Stimulated activated CD4-positive, alpha-beta T cell treated with anti-CD3 and anti-CD28 coated beads, TNF-alpha, amount 100 ng/mL, for 48 hours (primary cell): Measurements from ENCODE around the gene MYOCD.

Experiments used
- DNase-seq, 3 donors: peaks; one replicate each; pipeline ENCODE4 v3.0.0-alpha.2; 2020; ENCODE audit warnings: low read depth in 3 of 3

MYOCD gene

GRCh38 chr17:12756786-12757185 is 91.1 kb downstream of the MYOCD start:
- DNase-seq: no peak

GRCh38 chr17:12759090-12759489 is 93.4 kb downstream of the MYOCD start:
- no peak for DNase-seq

GRCh38 chr17:12765548-12765947 is 99.9 kb downstream of the MYOCD start:
- no peak for DNase-seq

- no peak for DNase-seq
Measured at GRCh38 chr17:12768255-12768654, 102.6 kb downstream of the MYOCD start.

- no peak for DNase-seq
Measured at GRCh38 chr17:12769981-12770380, 104.3 kb downstream of the MYOCD start.

GRCh38 chr17:12773153-12773552 is 107.5 kb downstream of the MYOCD start:
- no peak for DNase-seq

GRCh38 chr17:12789075-12789480 is 123.4 kb downstream of the MYOCD start:
- DNase-seq: peak in 2 of 3 donors; percentile 2 to 10

- no peak for DNase-seq
Measured at GRCh38 chr17:12789481-12790248, 124.0 kb downstream of the MYOCD start, which contains the start of gene ARHGAP44. Gene ARHGAP44 (plus strand): TSS chr17:12789498. CDS start chr17:12789839, 341 bp downstream.

GRCh38 chr17:12790249-12791106 is 124.8 kb downstream of the MYOCD start:
- no peak for DNase-seq

GRCh38 chr17:12794919-12795532 is 129.3 kb downstream of the MYOCD start:
- DNase-seq: no peak

- DNase-seq: no peak
Measured at GRCh38 chr17:12800855-12801365, 135.2 kb downstream of the MYOCD start.

- no peak for DNase-seq
Measured at GRCh38 chr17:12806630-12807029, 140.9 kb downstream of the MYOCD start.

GRCh38 chr17:12808723-12809122 is 143.0 kb downstream of the MYOCD start:
- DNase-seq: no peak

GRCh38 chr17:12812877-12813276 is 147.2 kb downstream of the MYOCD start:
- DNase-seq: no peak

GRCh38 chr17:12813664-12814063 is 148.0 kb downstream of the MYOCD start:
- DNase-seq: no peak

- DNase-seq: no peak
Measured at GRCh38 chr17:12814718-12815117, 149.0 kb downstream of the MYOCD start.

- no peak for DNase-seq
Measured at GRCh38 chr17:12815642-12816141, 150.0 kb downstream of the MYOCD start.
